ENCODE measurements around the gene ZNF700. TPM values are rescaled to one million over a fixed set of nuclear protein-coding genes. Genes with fewer than 3 reads are reported as not detected.

ZNF700 gene
- total RNA-seq, 2 experiments from 2014 or later, result 12.0 to 14.0 TPM

DNA sequence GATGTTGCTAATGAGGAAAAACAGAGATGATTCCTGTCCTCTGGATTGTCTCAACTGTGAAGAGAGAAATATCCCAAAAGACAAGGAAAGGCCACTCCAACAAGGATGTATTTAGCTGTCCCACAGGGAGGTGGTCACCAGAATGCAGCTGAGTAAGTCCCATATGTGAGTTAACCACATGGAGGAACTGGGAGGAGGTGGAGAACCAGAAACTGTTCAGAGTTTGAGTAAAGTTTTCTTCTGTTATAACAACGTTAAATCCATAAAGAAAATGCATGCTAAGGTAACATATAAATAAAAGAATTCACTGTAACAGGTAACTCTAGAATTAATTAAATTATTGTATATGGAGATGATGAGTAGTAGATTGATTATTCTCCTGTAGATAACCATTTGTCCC lies 45.3 kb downstream of the ZNF700 start:
- TF ChIP-seq, protein P1, sequence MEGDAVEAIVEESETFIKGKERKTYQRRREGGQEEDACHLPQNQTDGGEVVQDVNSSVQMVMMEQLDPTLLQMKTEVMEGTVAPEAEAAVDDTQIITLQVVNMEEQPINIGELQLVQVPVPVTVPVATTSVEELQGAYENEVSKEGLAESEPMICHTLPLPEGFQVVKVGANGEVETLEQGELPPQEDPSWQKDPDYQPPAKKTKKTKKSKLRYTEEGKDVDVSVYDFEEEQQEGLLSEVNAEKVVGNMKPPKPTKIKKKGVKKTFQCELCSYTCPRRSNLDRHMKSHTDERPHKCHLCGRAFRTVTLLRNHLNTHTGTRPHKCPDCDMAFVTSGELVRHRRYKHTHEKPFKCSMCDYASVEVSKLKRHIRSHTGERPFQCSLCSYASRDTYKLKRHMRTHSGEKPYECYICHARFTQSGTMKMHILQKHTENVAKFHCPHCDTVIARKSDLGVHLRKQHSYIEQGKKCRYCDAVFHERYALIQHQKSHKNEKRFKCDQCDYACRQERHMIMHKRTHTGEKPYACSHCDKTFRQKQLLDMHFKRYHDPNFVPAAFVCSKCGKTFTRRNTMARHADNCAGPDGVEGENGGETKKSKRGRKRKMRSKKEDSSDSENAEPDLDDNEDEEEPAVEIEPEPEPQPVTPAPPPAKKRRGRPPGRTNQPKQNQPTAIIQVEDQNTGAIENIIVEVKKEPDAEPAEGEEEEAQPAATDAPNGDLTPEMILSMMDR (IDR thresholded peaks at IDR 0.05), result no peak
- ChIA-PET POLR2A (no interaction called here), CTCF (interaction anchor here (1.0 to 2.5 kb wide), 2 partner anchors 86 to 90 kb away, joined by 4 to 8 read pairs; no protein-coding TSS in a partner anchor)
- Mint-ChIP-seq H3K36me3 (ENCODE audit: low read depth) (peaks cover 2% of the 10 kb centered on the region), H3K4me3 (no peak overlapping the region), H3K27me3 (no peaks in the 10 kb centered on the region), H3K4me1 (ENCODE audit: low read depth) (peaks cover 11% of the 10 kb centered on the region), H3K9me3 (peaks cover 5% of the 10 kb centered on the region), H3K27ac (no peak overlapping the region)
- ATAC-seq (no peak), DNase-seq (no peak)
- intact Hi-C loops (cut with micrococcal nuclease), result no loop called here

DNA sequence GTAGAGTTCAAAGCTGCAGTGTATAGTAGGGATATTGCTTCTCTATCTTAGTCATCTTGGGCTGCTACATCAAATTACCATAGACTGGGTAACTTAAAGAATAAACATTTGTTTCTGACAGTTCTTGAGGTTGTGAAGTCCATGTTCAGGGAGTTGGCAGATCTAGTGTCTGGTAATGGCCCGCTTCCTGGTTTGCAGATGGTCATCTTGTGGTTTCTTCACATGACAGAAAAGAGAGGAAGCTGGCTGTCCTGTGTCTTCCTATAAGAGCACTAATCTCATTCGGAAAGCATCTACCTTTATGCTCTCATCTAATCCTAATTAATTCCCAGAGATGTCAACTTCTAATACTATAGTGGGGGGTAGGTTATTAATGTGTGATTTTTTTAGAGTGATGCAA lies 46.1 kb downstream of the ZNF700 start:
- H3K4me1 Mint-ChIP-seq (ENCODE audit: low read depth), result peaks cover 4% of the 10 kb centered on the region
- POLR2A ChIA-PET, result no interaction called here
- CTCF ChIA-PET, result no interaction called here
- no peak overlapping the region for H3K27ac Mint-ChIP-seq
- H3K27me3 Mint-ChIP-seq, result no peaks in the 10 kb centered on the region
- peaks cover 11% of the 10 kb centered on the region for H3K9me3 Mint-ChIP-seq
- peaks cover 6% of the 10 kb centered on the region for H3K36me3 Mint-ChIP-seq (ENCODE audit: low read depth)
- no peak for ATAC-seq
- H3K4me3 Mint-ChIP-seq, result no peak overlapping the region
- no peak for DNase-seq
- TF ChIP-seq, protein P1 (IDR thresholded peaks at IDR 0.05), result no peak
- intact Hi-C loops (cut with micrococcal nuclease), result no loop called here

DNA sequence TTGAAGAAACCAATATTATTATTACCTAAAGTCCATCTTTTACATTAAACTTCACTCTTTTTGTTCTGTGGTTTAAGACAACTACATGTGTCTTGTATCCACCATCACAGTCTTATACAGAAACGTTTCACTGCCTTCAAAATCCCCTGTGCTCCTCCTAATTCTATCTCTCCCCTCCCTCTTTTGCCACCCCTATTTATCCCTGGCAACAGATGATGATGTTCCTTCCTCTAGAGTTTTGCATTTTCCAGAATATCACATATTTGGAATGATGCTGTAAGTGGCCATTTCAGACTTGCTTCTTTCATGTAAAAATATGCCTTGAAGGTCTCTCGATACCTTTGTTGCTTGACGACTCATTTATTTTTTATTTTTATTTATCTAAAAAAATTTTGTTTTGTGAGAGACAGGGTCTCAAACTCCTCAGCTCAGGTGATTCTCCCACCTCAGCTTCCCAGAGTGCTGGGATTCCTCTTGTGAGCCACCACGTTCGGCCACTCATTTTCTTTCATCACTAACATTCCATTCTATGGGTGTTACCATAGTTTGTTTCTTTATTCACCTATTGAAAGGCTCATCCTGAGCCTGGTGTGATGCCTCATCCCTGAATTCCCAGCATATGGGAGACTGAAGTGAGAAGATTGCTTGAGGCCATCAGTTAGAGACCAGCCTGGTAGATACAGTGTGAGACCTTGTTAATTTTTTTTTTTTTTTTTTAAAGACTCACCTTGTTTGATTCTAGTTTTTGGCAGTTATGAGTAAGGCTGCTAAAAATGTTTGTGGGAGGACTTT lies 48.3 kb downstream of the ZNF700 start:
- intact Hi-C loops (cut with micrococcal nuclease), result no loop called here
- ATAC-seq (no peak), DNase-seq (no peak)
- H3K9me3 Mint-ChIP-seq, result peaks cover 27% of the 10 kb centered on the region
- H3K27ac Mint-ChIP-seq, result no peak overlapping the region
- TF ChIP-seq, protein P1 (IDR thresholded peaks at IDR 0.05), result no peak
- POLR2A ChIA-PET, result no interaction called here
- H3K36me3 Mint-ChIP-seq (ENCODE audit: low read depth), result peaks cover 21% of the 10 kb centered on the region
- CTCF ChIA-PET, result interaction anchor here (1.3 to 2.9 kb wide), 2 partner anchors 9 to 12 kb away, joined by 4 to 9 read pairs; no protein-coding TSS in a partner anchor
- H3K4me1 Mint-ChIP-seq (ENCODE audit: low read depth), result no peaks in the 10 kb centered on the region
- H3K4me3 Mint-ChIP-seq, result no peak overlapping the region
- no peaks in the 10 kb centered on the region for H3K27me3 Mint-ChIP-seq

DNA sequence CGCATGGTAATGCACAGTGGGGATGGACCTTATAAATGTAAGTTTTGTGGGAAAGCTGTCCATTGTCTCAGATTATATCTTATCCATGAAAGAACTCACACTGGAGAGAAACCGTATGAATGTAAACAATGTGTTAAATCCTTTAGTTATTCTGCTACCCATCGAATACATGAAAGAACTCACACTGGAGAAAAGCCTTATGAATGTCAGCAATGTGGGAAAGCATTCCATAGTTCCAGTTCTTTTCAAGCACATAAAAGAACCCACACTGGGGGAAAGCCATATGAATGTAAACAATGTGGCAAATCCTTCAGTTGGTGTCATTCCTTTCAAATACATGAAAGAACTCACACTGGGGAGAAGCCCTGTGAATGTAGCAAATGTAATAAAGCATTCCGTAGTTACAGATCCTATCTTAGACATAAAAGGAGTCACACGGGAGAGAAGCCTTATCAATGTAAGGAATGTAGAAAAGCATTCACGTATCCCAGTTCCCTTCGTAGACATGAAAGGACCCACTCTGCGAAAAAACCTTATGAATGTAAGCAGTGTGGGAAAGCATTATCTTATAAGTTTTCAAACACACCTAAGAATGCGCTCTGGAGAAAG lies 53.7 kb downstream of the ZNF700 start:
- H3K4me3 Mint-ChIP-seq, result no peak overlapping the region
- intact Hi-C loops (cut with micrococcal nuclease), result no loop called here
- H3K36me3 Mint-ChIP-seq (ENCODE audit: low read depth), result peaks cover 45% of the 10 kb centered on the region
- TF ChIP-seq, protein P1 (IDR thresholded peaks at IDR 0.05), result no peak
- ATAC-seq (no peak), DNase-seq (no peak)
- peaks cover 63% of the 10 kb centered on the region for H3K9me3 Mint-ChIP-seq
- H3K4me1 Mint-ChIP-seq (ENCODE audit: low read depth), result no peaks in the 10 kb centered on the region
- POLR2A ChIA-PET, result no interaction called here
- no peak overlapping the region for H3K27ac Mint-ChIP-seq
- CTCF ChIA-PET, result no interaction called here
- no peaks in the 10 kb centered on the region for H3K27me3 Mint-ChIP-seq

DNA sequence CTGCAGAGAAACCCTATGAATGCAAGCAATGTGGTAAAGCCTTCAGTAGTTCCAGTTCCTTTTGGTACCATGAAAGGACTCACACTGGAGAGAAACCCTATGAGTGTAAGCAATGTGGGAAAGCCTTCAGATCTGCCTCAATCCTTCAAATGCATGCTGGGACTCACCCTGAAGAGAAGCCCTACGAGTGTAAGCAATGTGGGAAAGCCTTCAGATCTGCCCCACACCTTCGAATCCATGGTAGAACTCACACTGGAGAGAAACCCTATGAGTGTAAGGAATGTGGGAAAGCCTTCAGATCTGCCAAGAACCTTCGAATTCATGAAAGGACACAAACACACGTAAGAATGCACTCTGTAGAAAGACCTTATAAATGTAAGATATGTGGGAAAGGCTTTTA lies 54.6 kb downstream of the ZNF700 start:
- ATAC-seq (no peak), DNase-seq (no peak)
- TF ChIP-seq, protein P1 (IDR thresholded peaks at IDR 0.05), result no peak
- CTCF ChIA-PET, result no interaction called here
- POLR2A ChIA-PET, result no interaction called here
- intact Hi-C loops (cut with micrococcal nuclease), result no loop called here
- Mint-ChIP-seq H3K27me3 (no peaks in the 10 kb centered on the region), H3K27ac (no peak overlapping the region), H3K9me3 (peaks cover 63% of the 10 kb centered on the region), H3K36me3 (ENCODE audit: low read depth) (peaks cover 45% of the 10 kb centered on the region), H3K4me1 (ENCODE audit: low read depth) (no peaks in the 10 kb centered on the region), H3K4me3 (no peak overlapping the region)
